ENCODE measurements around the gene TMEM179. TPM values are rescaled to one million over a fixed set of nuclear protein-coding genes. Genes with fewer than 3 reads are reported as not detected.

TMEM179 gene
- total and polyA plus RNA-seq, 2 of the 13 experiments (the other 11 are each of a cell fraction or from before 2014, with no cell fraction given) = not detected

- Histone ChIP-seq H3K4me3 (replicated peaks in 1 of 3; ENCODE audit: insufficient read depth in 1 of 3, low read depth in 2 of 3, low read length in 3 of 3) (no peak overlapping the region), H3K4me2 (ENCODE audit: low read depth, low read length) (no peak overlapping the region), H3K4me1 (ENCODE audit: insufficient read depth, low read length) (no peaks in the 10 kb centered on the region), H3K9ac (ENCODE audit: insufficient read depth, low read depth, low read length) (no peak overlapping the region), H2AFZ (ENCODE audit: low read length) (no peak overlapping the region), H3K9me3 (ENCODE audit: low read length) (no peaks in the 10 kb centered on the region), H3K27me3 (ENCODE audit: control insufficient read depth in 1 of 2, insufficient read depth in 2 of 2, low read length in 2 of 2) (peaks cover 19 to 89% of the 10 kb centered on the region in 2 experiments; a peak in 4 of 5 replicates), H3K27ac (ENCODE audit: extremely low read length, insufficient read depth, low read length) (no peak overlapping the region), H3K79me2 (ENCODE audit: insufficient read depth, low read length) (no peaks in the 10 kb centered on the region), H3K36me3 (replicated peaks in 1 of 2; ENCODE audit: control insufficient read depth in 1 of 2, insufficient read depth in 2 of 2, low read length in 2 of 2) (no peaks in the 10 kb centered on the region), H4K20me1 (ENCODE audit: insufficient read depth, low read length) (peaks cover 3% of the 10 kb centered on the region; the same call in 1 of the 2 replicates)
- 3% methylated on average over 7 of the region's 26 CpGs for WGBS (ENCODE audit: low lambda C conversion rate)
- intact Hi-C loops (cut with micrococcal nuclease; ENCODE audit: unreplicated experiment) = no loop called here
- ATAC-seq (no peak), DNase-seq (ENCODE audit: low spot score) (no peak), FAIRE-seq (no peak)
- POLR2A ChIA-PET = no interaction called here
- BruUV-seq (replicated peaks) = no TSS peak
- in situ Hi-C loops (cut with HindIII; ENCODE audit: extremely low pct_ligation_motif_present, low pct_unique_long_range_greater_than_20kb) = no loop called here
- TF ChIP-seq HNRNPLL (IDR thresholded peaks at IDR 0.05; ENCODE audit: low read depth, low read length, poor library complexity, severe bottlenecking) = no peak
- TF ChIP-seq ZFP82 (CRISPR knock-in tag; IDR thresholded peaks at IDR 0.05; ENCODE audit: borderline replicate concordance) = no peak
- no peak for TF ChIP-seq MAZ (IDR thresholded peaks at IDR 0.05; ENCODE audit: borderline replicate concordance, low read depth, low read length)
- TF ChIP-seq MAZ (CRISPR knock-in tag; IDR thresholded peaks at IDR 0.05; ENCODE audit: low read depth) = no peak
- no peak for TF ChIP-seq ZNF570 (CRISPR knock-in tag; IDR thresholded peaks at IDR 0.05; ENCODE audit: borderline replicate concordance)
- TF ChIP-seq CEBPB (IDR thresholded peaks at IDR 0.05; ENCODE audit: borderline replicate concordance, low read depth, low read length) = no peak
- no peak for TF ChIP-seq TOE1 (CRISPR knock-in tag; IDR thresholded peaks at IDR 0.05)
- TF ChIP-seq U2AF2 (IDR thresholded peaks at IDR 0.05; ENCODE audit: low read depth, low read length) = no peak
- TF ChIP-seq ZBTB46 (CRISPR knock-in tag; IDR thresholded peaks at IDR 0.05; ENCODE audit: borderline replicate concordance) = no peak
- no peak for TF ChIP-seq ZNF878 (CRISPR knock-in tag; IDR thresholded peaks at IDR 0.05)
- TF ChIP-seq ZFP37 (CRISPR knock-in tag; IDR thresholded peaks at IDR 0.05; ENCODE audit: borderline replicate concordance) = no peak
- no peak for TF ChIP-seq ZNF333 (CRISPR knock-in tag; IDR thresholded peaks at IDR 0.05; ENCODE audit: borderline replicate concordance)
- no peak for TF ChIP-seq CEBPG (CRISPR knock-in tag; IDR thresholded peaks at IDR 0.05)
- no peak for TF ChIP-seq RELA (CRISPR knock-in tag; IDR thresholded peaks at IDR 0.05)
- TF ChIP-seq SRY (CRISPR knock-in tag; IDR thresholded peaks at IDR 0.05) = no peak
- TF ChIP-seq ARNTL (CRISPR knock-in tag; IDR thresholded peaks at IDR 0.05) = no peak
- CTCF ChIA-PET (ENCODE audit: low intra/inter-chr PET ratio, low total read pairs) = no interaction called here
Observed at GRCh38 chr14:104589338-104590195, 15.0 kb downstream of the TMEM179 start.

All from HepG2 (cell line).